ENCODE data around the gene ERFL. TPM values are rescaled to one million over a fixed set of nuclear protein-coding genes. Genes with fewer than 3 reads are reported as not detected.

ERFL gene
- total RNA-seq, 4 donors from 2014 or later, result not detected

DNA sequence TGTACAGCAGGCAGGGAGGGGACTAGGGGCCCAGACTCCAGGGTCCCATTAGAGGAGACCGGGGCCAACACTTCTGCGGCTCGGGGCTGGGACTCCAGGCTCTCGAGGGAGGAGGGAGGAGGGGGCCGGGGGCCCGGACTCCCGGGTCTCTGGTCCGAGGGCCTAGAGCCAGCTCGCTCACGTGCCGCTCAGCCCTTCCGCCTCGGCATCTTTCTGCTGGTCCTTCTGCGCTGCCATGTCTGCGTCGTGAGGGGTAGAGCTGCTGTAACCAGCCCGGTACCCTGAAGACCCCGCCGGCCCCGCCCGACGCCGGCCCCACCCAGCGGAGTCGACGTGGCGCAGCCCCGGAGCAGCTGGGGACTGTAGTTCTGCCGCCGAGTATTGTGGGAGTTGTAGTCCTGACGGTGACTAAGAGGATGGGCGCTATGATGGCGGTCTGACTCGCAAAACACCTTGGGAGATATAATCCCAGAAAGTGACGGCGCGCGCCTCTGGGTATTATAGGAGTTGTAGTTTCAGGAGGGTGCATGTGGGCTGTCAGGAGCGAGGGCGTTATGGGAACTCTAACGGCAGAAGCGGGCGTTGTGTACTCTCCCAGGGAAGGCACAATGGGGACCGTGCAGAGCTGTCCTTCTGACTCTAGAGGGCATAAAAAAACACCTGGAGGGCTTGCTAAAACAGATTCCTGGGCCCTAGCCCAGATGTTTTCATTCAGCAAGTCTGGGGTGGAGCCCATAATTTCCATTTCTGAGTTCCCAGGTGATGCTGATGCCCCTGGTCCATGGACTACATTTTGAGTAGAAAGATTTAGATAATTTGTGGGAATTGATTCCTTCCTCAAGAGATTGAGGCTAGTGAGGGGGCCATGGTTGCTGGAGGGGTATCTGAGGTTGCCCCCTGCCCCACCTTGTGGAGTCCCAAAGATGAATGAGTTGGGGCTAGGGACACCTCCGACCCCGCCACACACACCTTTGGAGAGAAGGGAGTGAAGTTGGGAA lies 31.1 kb upstream of the ERFL start, which contains the start of gene RABAC1:
TSS of gene RABAC1 (minus strand) at position 266 of the 998 bp plus-strand sequence. CDS start at position 237, 29 bp downstream.
- Histone ChIP-seq H3K27ac (peak within 1 kb of the TSS; percentile 92 to 98 (median 94)), H3K36me3 (peaks cover 0 to 24% (median 8%) of the 10 kb centered on the region in 3 donors), H3K4me1 (peaks cover 11 to 26% (median 11%) of the 10 kb centered on the region in 3 donors), H3K27me3 (peaks cover 0 to 2% (median 0%) of the 10 kb centered on the region in 4 donors), H3K9me3 (no peaks in the 10 kb centered on the region), H3K4me3 (peak within 1 kb of the TSS; percentile 82 to 95 (median 86))
- TF ChIP-seq POLR2A (IDR thresholded peaks at IDR 0.05), result peak in 1 of 4 donors; percentile 35
- TF ChIP-seq, protein P1, sequence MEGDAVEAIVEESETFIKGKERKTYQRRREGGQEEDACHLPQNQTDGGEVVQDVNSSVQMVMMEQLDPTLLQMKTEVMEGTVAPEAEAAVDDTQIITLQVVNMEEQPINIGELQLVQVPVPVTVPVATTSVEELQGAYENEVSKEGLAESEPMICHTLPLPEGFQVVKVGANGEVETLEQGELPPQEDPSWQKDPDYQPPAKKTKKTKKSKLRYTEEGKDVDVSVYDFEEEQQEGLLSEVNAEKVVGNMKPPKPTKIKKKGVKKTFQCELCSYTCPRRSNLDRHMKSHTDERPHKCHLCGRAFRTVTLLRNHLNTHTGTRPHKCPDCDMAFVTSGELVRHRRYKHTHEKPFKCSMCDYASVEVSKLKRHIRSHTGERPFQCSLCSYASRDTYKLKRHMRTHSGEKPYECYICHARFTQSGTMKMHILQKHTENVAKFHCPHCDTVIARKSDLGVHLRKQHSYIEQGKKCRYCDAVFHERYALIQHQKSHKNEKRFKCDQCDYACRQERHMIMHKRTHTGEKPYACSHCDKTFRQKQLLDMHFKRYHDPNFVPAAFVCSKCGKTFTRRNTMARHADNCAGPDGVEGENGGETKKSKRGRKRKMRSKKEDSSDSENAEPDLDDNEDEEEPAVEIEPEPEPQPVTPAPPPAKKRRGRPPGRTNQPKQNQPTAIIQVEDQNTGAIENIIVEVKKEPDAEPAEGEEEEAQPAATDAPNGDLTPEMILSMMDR (IDR thresholded peaks at IDR 0.05), result peak in 3 of 6 experiments; percentile 7 to 31 (median 11)
- peak; percentile 40 for DNase-seq
- intact Hi-C loops (cut with DNase I), result loop anchor here (10.0 kb wide), 1 partner anchor 85 kb away; the partner anchor contains the start of gene CD79A
- 15 to 17% methylated on average over 11 to 12 of the region's 46 CpGs for WGBS, 2 donors

DNA sequence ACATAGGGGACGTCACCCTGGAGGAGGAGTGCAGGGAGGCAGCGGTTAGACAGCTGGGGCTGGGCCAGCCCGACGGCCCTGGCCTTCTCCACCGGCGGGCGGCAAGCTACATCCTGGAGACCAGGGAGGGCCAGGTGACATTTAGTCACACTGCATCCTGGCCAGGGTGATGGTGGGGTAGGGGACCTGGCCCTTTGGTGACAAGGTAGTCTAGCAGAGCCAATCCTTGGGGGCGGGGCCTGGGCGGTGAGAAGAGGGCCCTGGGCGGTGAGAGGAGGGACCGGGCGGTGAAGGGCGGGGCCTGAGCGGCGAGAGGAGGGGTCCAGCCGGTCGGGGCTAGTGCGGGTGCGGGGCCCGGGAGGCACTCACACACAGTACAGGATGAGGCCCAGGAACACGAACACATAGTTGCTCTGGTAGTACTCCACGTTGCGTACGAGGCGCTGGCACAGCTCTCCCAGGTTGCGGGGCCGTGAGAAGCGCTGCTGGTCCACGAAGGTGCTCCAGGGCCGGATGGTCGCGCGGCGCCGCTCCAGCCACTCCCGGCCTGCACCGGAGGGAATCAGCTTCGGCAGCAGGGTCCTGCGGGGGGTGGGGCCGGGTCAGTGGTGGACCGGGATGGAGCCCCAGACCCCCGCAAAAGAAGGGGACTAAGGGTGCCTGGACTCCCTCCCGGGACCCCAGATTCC lies 30.3 kb upstream of the ERFL start:
- DNase-seq, result peak; percentile 31
- intact Hi-C loops (cut with DNase I), result loop anchor here (10.0 kb wide), 1 partner anchor 84 kb away; the partner anchor contains the start of gene CD79A
- no peaks in the 10 kb centered on the region for H3K9me3 ChIP-seq
- H3K27me3 ChIP-seq, result no peaks in the 10 kb centered on the region
- WGBS, 2 donors, result 0 to 2% methylated on average over 14 to 18 of the region's 43 CpGs
- H3K4me3 ChIP-seq, result peak overlapping the region; percentile 82 to 95 (median 86)
- H3K27ac ChIP-seq, result peak overlapping the region; percentile 92 to 98 (median 94)
- TF ChIP-seq, protein P1 (IDR thresholded peaks at IDR 0.05), result no peak
- TF ChIP-seq POLR2A (IDR thresholded peaks at IDR 0.05), result peak in 2 of 4 donors; percentile 10 to 70
- peaks cover 11 to 26% (median 11%) of the 10 kb centered on the region in 3 donors for H3K4me1 ChIP-seq
- peaks cover 0 to 24% (median 8%) of the 10 kb centered on the region in 3 donors for H3K36me3 ChIP-seq

DNA sequence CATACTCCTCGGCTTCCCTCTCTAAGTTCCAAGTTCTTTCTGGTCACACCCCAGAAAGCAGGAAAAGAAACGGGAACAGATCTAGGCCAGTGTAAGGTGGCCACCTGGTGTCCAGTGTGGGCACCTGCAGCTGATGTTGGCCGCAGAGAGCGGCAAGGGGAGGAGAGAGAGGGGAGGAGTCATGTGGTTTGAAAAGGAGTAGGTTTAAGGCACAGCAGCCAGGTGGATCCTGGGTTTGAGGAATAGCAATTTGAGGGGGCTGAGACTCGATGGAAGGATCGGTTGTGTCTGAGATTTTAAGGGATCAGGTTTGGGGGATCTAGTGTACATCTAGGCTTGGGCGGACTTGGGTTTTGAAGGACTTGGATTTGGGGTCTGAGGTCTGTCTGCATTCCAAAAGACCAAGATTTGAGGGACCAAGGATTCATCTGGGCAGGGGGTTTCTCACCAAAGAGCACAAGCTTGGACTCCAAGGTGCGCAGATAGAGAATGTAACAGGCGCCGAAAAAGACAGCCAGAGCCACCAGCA lies 29.7 kb upstream of the ERFL start:
- no peaks in the 10 kb centered on the region for H3K27me3 ChIP-seq
- peaks cover 11 to 26% (median 11%) of the 10 kb centered on the region in 3 donors for H3K4me1 ChIP-seq
- H3K36me3 ChIP-seq, result peaks cover 0 to 24% (median 8%) of the 10 kb centered on the region in 3 donors
- peak overlapping the region; percentile 82 to 95 (median 86) for H3K4me3 ChIP-seq
- intact Hi-C loops (cut with DNase I), result loop anchor here (10.0 kb wide), 1 partner anchor 83 kb away; the partner anchor contains the start of gene CD79A
- H3K9me3 ChIP-seq, result no peaks in the 10 kb centered on the region
- no peak for DNase-seq
- 10 to 13% methylated on average over 8 to 10 of the region's 10 CpGs for WGBS, 2 donors
- TF ChIP-seq POLR2A (IDR thresholded peaks at IDR 0.05), result no peak
- TF ChIP-seq, protein P1 (IDR thresholded peaks at IDR 0.05), result peak; percentile 62 to 91 (median 83)
- peak overlapping the region; percentile 92 to 98 (median 94) for H3K27ac ChIP-seq

DNA sequence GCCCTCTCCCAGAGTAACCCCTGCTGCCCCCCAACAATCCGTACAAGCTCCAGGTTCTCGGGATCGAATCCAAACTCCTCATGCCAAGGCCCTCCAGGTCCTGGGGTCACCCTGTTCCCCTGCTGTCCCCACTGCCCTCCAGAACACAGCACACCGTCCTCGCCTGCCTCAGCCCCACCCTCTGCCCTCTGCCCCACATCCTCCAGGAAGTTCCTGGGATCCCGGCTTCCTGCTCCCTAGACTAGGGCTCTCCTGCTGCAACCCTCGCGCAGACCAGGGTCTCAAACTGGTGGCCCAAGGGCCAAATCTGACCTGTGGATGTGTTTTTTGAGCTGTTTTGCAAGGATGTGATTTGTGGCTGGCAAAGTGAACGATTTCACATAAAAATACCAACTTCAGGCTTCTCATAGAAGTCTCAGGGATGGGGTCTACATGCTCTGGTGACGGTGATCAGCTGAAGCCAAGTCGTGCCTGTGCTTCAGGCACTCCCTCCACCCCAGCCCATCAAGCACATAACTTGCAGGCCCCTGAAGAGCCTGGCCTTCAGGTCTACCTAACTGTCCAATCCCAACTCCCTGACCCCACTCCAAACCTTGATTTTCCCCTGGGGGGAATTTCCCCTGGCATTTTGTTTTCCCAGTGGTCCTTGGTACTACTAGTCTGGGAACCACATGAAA lies 29.1 kb upstream of the ERFL start:
- Histone ChIP-seq H3K4me3 (peak overlapping the region in 1 of 4 donors; percentile 84), H3K27ac (peak overlapping the region in 3 of 4 donors; percentile 56 to 98 (median 92)), H3K27me3 (no peaks in the 10 kb centered on the region), H3K36me3 (peaks cover 0 to 24% (median 8%) of the 10 kb centered on the region in 3 donors), H3K4me1 (peaks cover 11 to 26% (median 11%) of the 10 kb centered on the region in 3 donors), H3K9me3 (no peaks in the 10 kb centered on the region)
- WGBS, 2 donors, result 55 to 82% methylated on average over 4 to 10 of the region's 11 CpGs
- intact Hi-C loops (cut with DNase I), result loop anchor here (10.0 kb wide), 1 partner anchor 82 kb away; the partner anchor contains the start of gene CD79A
- no peak for DNase-seq
- TF ChIP-seq, protein P1 (IDR thresholded peaks at IDR 0.05), result no peak
- no peak for TF ChIP-seq POLR2A (IDR thresholded peaks at IDR 0.05)

Measured in esophagus squamous epithelium (tissue), 5 donors.